ENCODE results near the gene MYCL. TPM values are rescaled to one million over a fixed set of nuclear protein-coding genes. Genes with fewer than 3 reads are reported as not detected.

Gene MYCL
- total RNA-seq, 1 experiment from 2014 or later, result 0.78 TPM

GRCh38 chr1:39866767-39867166 lies 35.0 kb downstream of the MYCL start:
- Mint-ChIP-seq H3K36me3 (ENCODE audit: insufficient read depth, unreplicated experiment) (peaks cover 13% of the 10 kb centered on the region), H3K27me3 (ENCODE audit: unreplicated experiment) (no peaks in the 10 kb centered on the region), H3K4me1 (ENCODE audit: low read depth, unreplicated experiment) (peaks cover under 1% of the 10 kb centered on the region), H3K27ac (ENCODE audit: unreplicated experiment) (no peak overlapping the region), H3K4me3 (ENCODE audit: low read depth, unreplicated experiment) (no peak overlapping the region), H3K9me3 (ENCODE audit: low read depth, unreplicated experiment) (no peaks in the 10 kb centered on the region)
- CTCF ChIA-PET, result no interaction called here
- DNase-seq, result no peak
- intact Hi-C loops (cut with micrococcal nuclease; ENCODE audit: unreplicated experiment), result no loop called here
- no TSS peak for BruUV-seq (replicated peaks)
- no peak for TF ChIP-seq CTCF (IDR thresholded peaks at IDR 0.05; ENCODE audit: unreplicated experiment)

DNA sequence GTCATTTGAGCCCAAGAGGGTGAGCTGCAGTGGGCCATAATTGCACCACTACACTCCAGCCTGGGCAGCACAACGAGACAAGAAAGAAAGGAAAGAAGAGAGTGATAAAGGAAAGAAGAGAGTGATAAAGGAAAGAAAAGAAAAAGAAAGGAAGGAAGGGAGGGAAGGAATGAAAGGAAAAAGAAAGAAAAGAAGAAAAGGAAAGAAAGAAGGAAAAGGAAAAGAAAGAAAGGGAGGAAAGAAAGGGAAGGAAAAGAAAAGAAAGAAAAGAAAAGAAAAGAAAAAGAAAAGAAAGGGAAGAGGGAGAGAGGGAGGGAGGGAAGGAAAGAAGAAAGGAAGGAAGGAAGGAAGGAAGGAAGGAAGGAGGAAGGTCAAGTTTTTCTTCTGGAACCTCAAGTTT lies 36.0 kb downstream of the MYCL start:
- CTCF ChIA-PET, result interaction anchor here (0.6 kb wide), 1 partner anchor 18 kb away, joined by 8 read pairs; no protein-coding TSS in a partner anchor
- Mint-ChIP-seq H3K9me3 (ENCODE audit: low read depth, unreplicated experiment) (no peaks in the 10 kb centered on the region), H3K36me3 (ENCODE audit: insufficient read depth, unreplicated experiment) (peaks cover 5% of the 10 kb centered on the region), H3K4me1 (ENCODE audit: low read depth, unreplicated experiment) (no peaks in the 10 kb centered on the region), H3K27ac (ENCODE audit: unreplicated experiment) (no peak overlapping the region), H3K27me3 (ENCODE audit: unreplicated experiment) (no peaks in the 10 kb centered on the region), H3K4me3 (ENCODE audit: low read depth, unreplicated experiment) (no peak overlapping the region)
- DNase-seq, result no peak
- no peak for TF ChIP-seq CTCF (IDR thresholded peaks at IDR 0.05; ENCODE audit: unreplicated experiment)
- intact Hi-C loops (cut with micrococcal nuclease; ENCODE audit: unreplicated experiment), result no loop called here
- BruUV-seq (replicated peaks), result no TSS peak

DNA sequence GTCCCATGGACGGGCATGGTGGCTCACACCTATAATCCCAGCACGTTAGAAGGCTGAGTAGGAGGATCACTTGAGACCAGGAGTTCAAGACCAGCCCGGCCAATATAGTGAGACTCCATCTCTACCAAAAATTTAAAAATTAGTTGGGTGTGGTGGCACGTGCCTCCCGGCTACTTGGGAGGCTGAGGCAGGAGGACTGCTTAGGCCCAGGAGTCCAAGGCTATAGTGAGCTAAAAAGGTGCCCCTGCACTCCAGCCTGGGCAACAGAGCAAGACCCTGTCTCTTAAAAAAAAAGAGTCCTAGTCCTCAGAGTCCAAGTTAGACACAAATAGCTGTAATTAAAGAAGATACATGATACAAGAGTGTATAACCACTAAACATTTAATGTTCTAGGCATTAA lies 38.5 kb downstream of the MYCL start:
- Mint-ChIP-seq H3K27ac (ENCODE audit: unreplicated experiment) (no peak overlapping the region), H3K27me3 (ENCODE audit: unreplicated experiment) (no peaks in the 10 kb centered on the region), H3K4me1 (ENCODE audit: low read depth, unreplicated experiment) (no peaks in the 10 kb centered on the region), H3K36me3 (ENCODE audit: insufficient read depth, unreplicated experiment) (peaks cover 5% of the 10 kb centered on the region), H3K9me3 (ENCODE audit: low read depth, unreplicated experiment) (no peaks in the 10 kb centered on the region), H3K4me3 (ENCODE audit: low read depth, unreplicated experiment) (no peak overlapping the region)
- BruUV-seq (replicated peaks), result no TSS peak
- TF ChIP-seq CTCF (IDR thresholded peaks at IDR 0.05; ENCODE audit: unreplicated experiment), result no peak
- DNase-seq, result no peak
- CTCF ChIA-PET, result no interaction called here
- intact Hi-C loops (cut with micrococcal nuclease; ENCODE audit: unreplicated experiment), result no loop called here

DNA sequence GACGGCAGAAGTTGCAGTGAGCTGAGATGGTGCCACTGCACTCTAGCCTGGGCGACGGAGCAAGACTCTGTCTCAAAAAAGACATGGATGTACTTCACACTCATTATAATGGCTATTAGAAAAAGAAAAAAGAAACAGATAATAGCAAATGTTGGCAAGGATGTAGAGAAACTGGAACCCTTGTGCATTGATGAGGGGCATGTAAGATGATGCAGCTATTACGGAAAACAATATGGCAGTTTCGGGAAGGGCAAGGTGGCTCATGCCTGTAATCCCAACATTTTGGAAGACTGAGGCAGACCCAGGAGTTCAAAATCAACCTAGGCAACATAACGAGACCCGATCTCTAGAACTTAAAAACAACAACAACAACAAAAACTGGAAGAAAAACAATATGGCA lies 40.7 kb downstream of the MYCL start:
- intact Hi-C loops (cut with micrococcal nuclease; ENCODE audit: unreplicated experiment), result no loop called here
- no peak overlapping the region for H3K4me3 Mint-ChIP-seq (ENCODE audit: low read depth, unreplicated experiment)
- H3K27ac Mint-ChIP-seq (ENCODE audit: unreplicated experiment), result no peak overlapping the region
- H3K4me1 Mint-ChIP-seq (ENCODE audit: low read depth, unreplicated experiment), result no peaks in the 10 kb centered on the region
- no peaks in the 10 kb centered on the region for H3K27me3 Mint-ChIP-seq (ENCODE audit: unreplicated experiment)
- no peak for DNase-seq
- no peaks in the 10 kb centered on the region for H3K9me3 Mint-ChIP-seq (ENCODE audit: low read depth, unreplicated experiment)
- CTCF ChIA-PET, result no interaction called here
- no peak for TF ChIP-seq CTCF (IDR thresholded peaks at IDR 0.05; ENCODE audit: unreplicated experiment)
- H3K36me3 Mint-ChIP-seq (ENCODE audit: insufficient read depth, unreplicated experiment), result peaks cover 5% of the 10 kb centered on the region
- BruUV-seq (replicated peaks), result no TSS peak

Measured in Calu3 (cell line).